Measurements from ENCODE around the gene MYPOP.

MYPOP gene, protein sequence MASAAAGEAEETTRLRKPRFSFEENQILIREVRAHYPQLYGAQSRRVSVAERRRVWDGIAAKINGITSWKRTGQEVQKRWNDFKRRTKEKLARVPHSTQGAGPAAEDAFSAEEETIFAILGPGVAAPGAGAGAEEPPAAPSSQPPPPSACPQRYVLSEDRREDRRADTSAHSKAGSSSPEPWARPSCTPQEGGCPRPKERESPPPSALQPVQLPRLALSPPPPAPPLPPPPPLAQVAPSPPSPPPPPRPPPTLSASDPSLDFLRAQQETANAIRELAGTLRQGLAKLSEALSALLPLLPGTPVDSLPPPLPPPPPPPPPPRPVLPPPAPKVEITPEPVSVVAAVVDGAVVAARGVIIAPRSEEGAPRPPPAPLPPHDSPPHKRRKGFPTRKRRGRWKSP

GRCh38 chr19:45901912-45902650, at the start of gene MYPOP:
MYPOP (minus strand) TSS chr19:45902613; CDS start chr19:45901773, 840 bp downstream.
- DNase-seq = no peak

- no peak for DNase-seq
Measured at GRCh38 chr19:45947926-45948325, 45.5 kb upstream of the MYPOP start.

- no peak for DNase-seq
Measured at GRCh38 chr19:45940515-45940805, 38.0 kb upstream of the MYPOP start.

GRCh38 chr19:45939792-45940514, 37.5 kb upstream of the MYPOP start:
- DNase-seq = no peak

GRCh38 chr19:45938733-45939319, 36.4 kb upstream of the MYPOP start:
- DNase-seq = no peak

DNA sequence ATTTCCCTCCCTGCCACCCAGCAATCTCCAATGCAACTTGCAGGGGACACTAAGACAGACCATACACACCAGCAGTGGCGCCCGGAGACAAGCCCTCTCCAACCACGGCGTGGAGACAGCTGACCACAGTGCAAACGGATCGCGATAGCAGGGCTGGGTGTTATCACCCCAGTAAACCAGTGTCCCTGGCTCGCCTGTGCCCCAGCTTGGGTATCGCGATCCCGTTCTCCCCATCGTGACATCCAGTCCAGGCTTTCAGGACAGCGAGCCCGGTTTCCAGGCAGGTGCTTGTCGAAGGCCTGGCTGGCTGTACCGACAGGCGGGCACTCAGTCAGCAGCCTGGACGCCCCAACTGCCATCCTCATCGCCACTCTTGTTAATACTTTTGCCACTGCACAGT, 32.9 kb upstream of the MYPOP start:
- DNase-seq = no peak

DNA sequence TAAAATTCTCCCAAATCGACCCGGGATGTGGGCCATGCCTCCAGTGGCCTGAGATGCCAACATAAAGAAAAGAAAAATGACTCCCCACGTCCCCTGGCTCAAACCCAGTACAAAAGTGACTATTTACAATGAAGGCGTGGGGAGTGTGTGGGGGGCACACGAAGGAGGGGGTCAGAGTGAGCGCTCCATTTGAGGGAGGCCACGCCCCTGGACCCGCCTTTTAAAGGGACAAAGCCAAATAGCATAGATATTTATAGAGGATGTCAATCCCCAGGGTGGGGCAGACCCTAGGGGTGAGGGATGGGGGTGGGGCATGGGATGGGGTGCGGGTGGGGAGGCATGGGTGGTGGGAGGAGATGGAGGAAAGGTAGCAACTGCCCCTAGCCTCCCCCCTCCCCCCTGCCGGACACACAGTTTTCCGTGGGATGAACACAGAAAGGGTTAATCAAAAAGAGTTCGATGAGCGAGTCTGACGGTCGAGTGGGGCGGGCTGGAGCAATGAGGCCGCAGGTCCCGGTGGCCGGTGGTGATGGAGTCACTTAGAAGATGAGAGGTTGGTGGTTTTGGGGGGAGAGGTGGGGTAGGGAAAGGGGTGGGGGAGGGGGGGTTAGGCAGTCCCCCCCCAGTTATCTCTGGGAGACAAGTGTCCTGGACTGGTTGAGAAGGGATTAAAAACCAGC, 32.3 kb upstream of the MYPOP start:
- no peak for DNase-seq

DNA sequence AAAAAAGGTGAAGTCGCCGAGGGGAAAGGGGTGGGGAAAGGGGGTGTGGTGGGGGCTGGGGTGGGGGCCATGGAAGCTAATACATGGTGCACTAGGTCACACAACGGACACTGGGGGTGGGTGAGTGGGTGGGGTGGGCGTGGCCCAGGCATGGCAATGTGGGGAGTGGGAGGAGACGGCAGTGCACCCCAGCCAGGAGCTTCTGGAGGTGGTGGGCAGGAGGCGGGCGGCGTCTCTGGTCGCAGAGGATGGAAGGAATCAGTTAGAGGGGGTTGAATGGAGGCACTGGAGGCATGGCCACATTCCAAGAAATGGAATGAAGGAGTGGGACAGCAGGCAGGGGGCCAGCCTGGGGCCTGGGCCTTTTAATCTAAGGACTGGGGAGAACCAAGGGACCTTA, 31.3 kb upstream of the MYPOP start:
- DNase-seq = no peak

- DNase-seq = no peak
Measured at GRCh38 chr19:45931055-45931454, 28.6 kb upstream of the MYPOP start.

- DNase-seq = no peak
Measured at GRCh38 chr19:45929247-45929646, 26.8 kb upstream of the MYPOP start.

- DNase-seq = peak; percentile 90
Measured at GRCh38 chr19:45927565-45928261, 25.3 kb upstream of the MYPOP start.

- DNase-seq = no peak
Measured at GRCh38 chr19:45924891-45925447, 22.6 kb upstream of the MYPOP start.

DNA sequence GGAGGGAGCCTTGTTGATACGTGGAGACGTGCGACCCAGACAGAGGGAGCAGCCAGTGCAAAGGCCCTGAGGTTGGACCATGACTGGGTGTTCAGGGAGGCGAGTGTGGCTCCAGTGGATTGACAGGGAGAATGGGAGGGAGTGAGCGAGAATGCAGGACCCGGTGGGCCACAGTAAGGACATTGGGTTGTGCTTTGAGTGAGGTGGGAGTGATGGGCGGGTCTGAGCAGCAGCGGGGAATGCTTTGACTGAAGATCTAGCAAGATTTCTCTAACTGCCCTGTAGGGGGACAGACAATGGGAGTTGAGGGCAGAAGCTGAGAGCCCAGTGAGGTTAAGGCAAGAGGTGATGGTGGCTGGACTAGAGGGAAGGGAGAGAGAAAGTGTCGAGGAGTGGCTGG, 19.9 kb upstream of the MYPOP start:
- DNase-seq = no peak

DNA sequence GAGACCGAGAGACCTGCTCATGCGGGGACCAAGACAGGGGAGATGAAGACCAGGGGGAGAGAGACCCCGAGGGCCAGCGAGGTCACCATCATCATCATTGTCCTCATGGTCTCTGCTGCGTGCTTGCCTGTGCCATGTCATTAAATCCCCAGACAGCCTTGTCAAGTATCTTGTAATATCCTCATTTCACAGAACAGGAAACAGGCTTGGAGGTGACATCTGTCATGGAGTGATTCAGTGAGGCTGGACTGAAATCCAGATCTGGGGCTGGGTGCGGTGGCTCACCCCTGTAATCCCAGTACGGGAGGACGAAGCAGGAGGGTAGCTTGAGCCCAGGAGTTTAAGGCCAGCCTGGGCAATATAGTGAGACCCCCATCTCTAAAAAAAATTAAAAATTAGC, 18.0 kb upstream of the MYPOP start:
- no peak for DNase-seq

DNA sequence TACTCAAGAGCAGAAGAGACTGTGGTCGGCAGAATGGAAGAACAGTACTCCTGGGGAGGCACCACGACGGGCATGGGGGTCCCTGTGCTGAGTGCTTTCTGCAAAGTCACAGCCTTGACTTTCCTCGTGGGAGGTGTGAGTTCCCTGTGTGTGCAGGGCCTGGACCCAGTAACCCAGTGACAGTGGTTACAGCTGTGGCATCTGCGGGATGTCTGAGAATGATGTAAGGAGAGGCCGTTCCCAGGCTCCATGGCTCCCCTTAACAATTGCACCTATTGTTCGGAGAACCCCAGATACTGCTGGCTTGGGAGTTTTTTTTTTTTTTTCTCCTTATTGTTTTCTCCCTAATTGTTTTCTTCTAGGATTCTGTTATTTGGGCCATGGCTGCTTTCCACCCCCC, 17.3 kb upstream of the MYPOP start:
- DNase-seq = no peak

DNA sequence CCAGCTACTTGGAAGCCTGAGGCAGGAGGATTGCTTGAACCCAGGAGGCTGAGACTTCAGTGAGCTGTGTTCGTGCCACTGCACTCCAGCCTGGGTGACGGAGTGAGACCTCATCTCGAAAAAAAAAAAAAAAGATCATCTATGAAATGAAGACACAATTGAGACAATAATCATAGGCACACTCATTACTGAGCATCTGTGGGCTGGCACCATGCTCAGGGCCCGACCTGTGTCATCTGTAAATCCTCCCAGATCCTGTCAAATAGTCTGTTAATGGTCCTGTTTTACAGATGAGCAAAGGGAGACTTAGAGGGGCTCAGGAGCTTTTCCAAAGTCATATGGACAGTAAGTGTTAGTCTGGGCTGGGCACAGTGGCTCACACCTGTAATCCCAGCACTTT, 16.3 kb upstream of the MYPOP start:
- DNase-seq = no peak

- DNase-seq = no peak
Measured at GRCh38 chr19:45917421-45918091, 15.1 kb upstream of the MYPOP start.

GRCh38 chr19:45913874-45914830, 11.7 kb upstream of the MYPOP start, which contains the start of gene NANOS2:
NANOS2 (minus strand) TSS chr19:45914778; CDS start chr19:45914693, 85 bp downstream.
- no peak for DNase-seq

- no peak for DNase-seq
Measured at GRCh38 chr19:45911291-45911690, 8.9 kb upstream of the MYPOP start.

GRCh38 chr19:45908956-45909355, 6.5 kb upstream of the MYPOP start:
- DNase-seq = no peak
